Stimulated activated CD4-positive, alpha-beta T cell treated with anti-CD3 and anti-CD28 coated beads, Interleukin-4, amount 100 ng/mL, for 4 hours (primary cell): ENCODE data around the gene STK26.
"Not testable (repeated sequence)": the region's sequence is repeated elsewhere in the genome, so short reads cannot be mapped to it uniquely, and the experiment has no call there.

ENCODE experiments used
- DNase-seq, 2 experiments: peaks; one replicate each; pipeline ENCODE4 v3.0.0-alpha.2; 2020

STK26 gene

DNA sequence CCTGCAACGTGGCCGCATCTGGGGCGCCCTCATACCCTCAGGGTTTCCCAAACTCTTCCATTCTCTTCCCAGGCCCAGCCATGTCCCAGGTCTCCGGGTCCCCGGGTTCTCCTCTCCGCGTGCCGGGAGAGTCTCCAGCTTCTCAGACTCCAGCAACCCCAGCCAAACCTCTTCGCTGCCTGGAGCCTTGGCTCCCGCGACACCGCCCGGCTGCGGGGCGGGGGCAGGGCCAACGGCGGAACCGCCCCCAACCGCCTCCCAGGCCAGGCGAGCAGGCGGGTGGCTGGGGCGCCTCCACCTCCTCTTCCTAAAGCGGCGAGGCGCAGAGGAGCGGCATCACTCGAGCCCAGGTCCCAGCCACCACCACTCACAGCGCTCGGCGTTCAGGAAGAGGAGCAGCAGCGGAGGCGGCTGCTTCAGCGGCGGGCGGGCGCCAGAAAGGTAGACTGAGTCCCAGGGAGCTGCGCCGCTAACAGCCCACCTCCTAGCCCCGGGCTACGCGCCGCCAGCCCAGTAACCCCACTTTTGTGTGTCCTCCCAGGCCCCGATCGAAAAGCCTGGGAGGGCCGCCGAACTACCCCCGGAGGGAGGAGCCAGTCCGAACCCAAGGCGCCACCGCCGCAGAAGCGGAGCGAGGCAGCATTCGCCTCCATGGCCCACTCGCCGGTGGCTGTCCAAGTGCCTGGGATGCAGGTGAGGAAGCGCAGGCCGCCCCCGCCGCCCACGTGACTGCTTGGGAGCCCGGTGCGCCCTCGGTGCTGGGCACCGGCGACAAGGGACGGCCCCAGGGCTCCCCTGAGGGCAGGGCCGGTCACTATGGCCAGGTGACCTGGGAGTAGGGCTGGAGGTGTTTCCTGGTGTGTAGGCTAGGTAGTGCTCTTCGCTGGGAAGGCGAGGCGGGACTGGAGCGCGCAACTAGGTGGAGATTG, at the start of gene STK26:
STK26 (plus strand) TSS at position 336 of the 929 bp plus-strand sequence; CDS start at position 652, 316 bp downstream.
- peak; percentile 68 to 77 for DNase-seq

- DNase-seq, result no peak
Measured at GRCh38 chrX:131975851-131976250, 47.3 kb upstream of the STK26 start.

GRCh38 chrX:131977619-131978018, 45.5 kb upstream of the STK26 start:
- no peak for DNase-seq

DNA sequence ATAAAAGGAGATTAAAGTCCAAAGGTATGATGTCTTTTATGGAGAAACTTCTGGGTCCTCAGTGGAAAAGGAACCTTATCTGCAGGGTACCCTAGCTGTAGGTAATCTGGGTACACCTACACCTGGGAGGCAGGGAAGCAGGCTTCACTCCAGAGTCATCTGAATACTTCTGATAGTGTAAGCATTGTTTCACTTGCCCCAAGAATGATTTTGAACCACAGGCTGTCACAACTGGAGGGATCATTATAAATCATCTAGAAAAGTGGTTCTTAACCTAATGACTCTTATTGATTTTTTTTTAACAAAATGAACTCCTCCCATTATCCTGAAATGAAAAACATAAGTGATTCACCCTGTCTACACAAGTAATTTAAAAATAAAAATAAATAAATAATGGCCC, 44.0 kb upstream of the STK26 start:
- DNase-seq, result no peak

GRCh38 chrX:131985526-131986049, 37.5 kb upstream of the STK26 start:
- DNase-seq, result no peak

DNA sequence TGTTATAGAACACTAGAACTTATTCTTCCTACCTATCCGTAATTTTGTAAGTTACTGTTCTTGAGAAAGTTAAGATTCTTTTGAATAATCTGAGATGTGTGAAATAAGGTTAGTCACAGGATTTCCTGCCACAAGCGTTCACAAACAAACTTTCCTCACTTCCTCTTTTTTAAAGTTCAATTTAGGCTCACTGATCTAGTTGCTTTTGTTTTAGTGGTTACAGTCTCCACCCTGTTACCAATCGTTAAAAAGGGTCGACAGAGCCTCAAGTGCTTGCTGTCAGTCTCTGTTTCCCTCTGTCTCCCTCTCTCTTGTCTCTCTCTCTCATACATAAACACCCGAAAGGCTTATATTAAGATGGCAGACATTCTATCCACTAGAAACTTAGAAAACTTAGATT, 35.9 kb upstream of the STK26 start:
- DNase-seq, result no peak

GRCh38 chrX:131988236-131988635, 34.9 kb upstream of the STK26 start:
- DNase-seq, result no peak

GRCh38 chrX:132001127-132001526, 22.0 kb upstream of the STK26 start:
- peak in 1 of 2 experiments; percentile 55 for DNase-seq

DNA sequence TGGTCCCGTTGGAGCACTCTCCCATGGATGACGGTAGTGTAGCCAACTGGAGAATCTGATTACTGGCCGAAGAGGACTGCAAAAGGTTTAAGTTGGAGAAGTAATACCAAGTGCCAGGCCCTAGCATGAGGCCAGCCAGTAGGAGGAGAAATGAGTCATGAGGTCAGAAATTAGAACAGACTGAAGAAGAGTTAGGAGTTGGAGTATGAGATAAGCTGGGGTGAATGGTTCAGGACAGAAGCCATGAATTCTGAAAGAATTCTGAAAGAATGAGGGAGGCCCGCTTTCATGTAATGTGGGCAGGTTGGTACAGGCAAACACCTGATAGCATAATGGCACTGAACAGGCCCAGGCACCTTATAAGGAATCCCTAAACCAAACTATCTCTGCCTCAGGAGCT, 18.4 kb upstream of the STK26 start:
- no peak for DNase-seq

DNA sequence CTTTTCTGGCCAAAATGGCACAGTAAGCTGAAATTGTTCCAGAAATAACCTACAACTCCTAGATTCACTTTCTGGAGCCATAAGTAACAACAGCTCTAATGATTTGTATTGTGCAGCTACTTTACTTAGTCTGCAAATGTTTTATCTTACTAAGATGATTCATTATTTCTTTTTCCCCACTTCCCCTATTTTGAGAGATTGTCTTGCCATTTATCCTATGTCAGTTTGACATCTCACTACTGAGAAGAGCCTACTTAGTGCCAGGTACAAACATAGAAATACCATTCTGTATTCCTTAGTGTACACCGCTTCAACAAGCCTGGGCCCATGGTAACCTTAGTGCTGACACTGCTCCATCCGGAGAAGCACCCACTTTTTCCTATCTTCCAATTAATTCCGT, 13.8 kb upstream of the STK26 start:
- DNase-seq, result no peak

DNA sequence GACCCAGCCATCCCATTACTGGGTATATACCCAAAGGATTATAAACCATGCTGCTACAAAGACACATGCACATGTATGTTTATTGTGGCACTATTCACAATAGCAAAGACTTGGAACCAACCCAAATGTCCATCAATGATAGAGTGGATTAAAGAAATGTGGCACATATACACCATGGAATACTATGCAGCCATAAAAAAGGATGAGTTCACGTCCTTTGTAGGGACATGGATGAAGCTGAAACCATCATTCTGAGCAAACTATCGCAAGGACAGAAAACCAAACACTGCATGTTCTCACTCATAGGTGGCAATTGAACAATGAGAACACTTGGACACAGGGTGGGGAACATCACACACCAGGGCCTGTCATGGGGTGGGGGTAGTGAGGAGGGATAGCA, 12.9 kb upstream of the STK26 start:
- DNase-seq, result not testable (repeated sequence)

DNA sequence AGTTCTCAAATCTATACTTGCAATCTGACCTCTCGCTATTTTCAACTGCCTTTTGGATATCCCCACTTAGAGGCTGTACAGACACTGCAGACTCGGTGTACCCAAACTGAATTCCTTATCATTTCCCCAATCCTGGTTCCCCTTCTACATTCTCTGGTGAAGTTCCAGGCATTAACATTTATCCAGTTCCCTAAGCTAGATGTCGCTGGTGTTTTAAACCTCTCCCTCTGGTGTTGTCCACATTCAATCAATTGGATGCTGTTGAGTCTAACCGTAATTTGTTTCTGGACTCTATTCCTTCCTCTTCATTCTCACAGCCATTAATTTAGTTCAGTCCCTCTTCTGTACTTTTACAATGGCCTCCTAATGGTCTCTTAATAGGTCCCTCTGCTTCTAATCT, 7.2 kb upstream of the STK26 start:
- no peak for DNase-seq

- DNase-seq, result no peak
Measured at GRCh38 chrX:132016628-132017430, 6.3 kb upstream of the STK26 start.

GRCh38 chrX:132017431-132018185, 5.5 kb upstream of the STK26 start:
- DNase-seq, result no peak

GRCh38 chrX:132022198-132022966, 720 bp upstream of the STK26 start:
- DNase-seq, result no peak

- DNase-seq, result peak; percentile 41 to 52
Measured at GRCh38 chrX:132023896-132024386, 839 bp downstream of the STK26 start.

- peak in 1 of 2 experiments; percentile 5 for DNase-seq
Measured at GRCh38 chrX:132025041-132025440, 1.9 kb downstream of the STK26 start.

DNA sequence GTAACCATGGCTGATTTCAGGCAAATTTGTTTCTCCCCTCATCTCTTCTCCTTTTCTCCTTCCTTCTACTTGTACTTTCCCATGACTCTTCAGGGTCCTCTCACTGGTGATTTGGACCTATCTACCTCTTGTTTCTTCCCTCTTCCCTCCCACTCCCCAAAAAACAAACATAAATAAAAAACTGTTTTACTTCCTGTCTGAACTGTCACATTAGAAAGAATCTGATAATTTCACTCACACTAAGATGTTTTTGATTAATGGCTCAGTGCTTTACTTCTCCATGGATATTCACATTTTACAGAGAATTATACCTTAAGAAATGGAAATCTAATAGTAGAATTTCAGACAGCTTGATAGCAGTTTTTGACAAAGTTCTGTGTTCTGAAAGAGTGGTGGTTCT, 7.2 kb downstream of the STK26 start:
- DNase-seq, result no peak

- no peak for DNase-seq
Measured at GRCh38 chrX:132031867-132032266, 8.8 kb downstream of the STK26 start.

GRCh38 chrX:132033166-132033565, 10.1 kb downstream of the STK26 start:
- DNase-seq, result no peak

DNA sequence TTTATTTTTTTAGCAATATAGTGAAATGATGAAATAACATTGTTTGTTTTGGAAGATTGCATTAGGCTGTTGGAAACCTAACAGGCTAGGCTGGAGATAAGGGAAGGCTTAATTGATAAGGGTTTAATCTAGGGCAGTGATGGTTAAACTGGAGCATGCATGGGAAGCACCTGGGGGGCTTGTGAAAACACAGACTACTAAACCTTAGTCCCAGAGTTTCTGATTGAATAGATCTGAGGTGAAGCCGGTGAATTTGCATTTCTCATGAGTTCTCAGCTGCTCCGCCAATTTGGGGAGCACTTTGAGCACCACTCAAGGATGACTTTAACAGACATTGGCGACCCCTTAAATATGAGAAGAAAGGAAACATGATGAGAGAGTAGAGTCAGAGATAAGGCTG, 11.5 kb downstream of the STK26 start:
- no peak for DNase-seq

DNA sequence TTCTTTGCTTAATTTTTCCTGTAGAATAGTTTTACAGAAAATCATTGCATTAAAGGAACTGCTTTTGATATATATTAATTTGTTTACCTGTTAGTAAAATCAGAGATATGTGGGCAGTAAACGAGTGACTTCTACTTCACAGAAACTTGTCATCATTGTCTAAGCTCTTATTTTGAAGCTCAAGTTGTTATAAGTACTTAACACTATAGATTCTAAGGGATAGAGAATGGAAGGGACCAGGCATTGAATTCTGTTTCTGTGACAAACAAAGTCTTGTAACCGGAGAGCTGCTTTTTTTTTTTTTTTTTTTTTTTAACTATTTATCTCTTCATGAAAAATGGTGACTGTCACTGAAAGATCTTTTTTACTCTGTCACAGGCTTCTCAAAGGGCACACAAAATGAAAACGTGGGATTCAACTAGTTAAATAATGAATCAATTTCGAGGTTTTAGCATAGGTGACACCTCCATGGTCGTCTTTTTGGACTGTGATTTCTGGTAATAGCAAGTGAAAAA, 14.4 kb downstream of the STK26 start:
- DNase-seq, result no peak
